ENCODE measurements around the gene PSTK.

Gene PSTK

DNA sequence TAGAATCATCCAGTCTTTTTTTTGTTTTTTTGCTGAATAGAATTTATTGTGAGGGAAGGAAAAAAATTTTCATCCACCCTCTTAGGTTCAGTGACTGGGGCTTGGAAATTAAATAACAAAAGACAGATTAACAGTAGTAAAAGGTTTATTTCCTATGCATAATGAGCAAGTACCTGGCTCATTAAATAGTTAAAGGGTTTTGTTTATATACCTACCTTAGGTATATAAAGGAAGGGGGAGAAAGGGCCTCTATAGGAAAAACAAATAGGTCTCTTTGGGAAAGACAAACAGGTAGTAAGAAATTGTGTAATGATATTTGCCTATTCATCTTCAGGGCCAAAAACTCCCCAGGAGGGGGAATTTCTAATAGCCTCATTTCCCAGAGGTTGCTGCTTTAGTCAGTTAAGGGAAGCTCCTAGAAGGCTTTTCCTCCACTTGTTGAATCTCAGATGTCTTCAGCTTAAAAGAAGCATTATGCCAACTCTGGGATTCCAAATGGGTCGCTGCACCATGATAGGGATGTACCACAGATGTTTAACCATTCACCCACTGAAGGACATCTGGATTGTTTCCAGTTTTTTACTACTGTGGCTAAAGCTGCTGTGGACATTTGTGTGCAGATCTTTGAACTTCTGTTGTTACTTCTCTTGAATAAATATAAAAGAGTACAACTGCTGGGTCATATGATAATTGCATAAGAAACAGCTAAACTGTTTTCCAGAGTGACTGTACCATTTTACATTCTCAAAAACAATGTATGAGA, 39.9 kb downstream of the PSTK start:
- no peak for DNase-seq (ENCODE audit: low read depth)

DNA sequence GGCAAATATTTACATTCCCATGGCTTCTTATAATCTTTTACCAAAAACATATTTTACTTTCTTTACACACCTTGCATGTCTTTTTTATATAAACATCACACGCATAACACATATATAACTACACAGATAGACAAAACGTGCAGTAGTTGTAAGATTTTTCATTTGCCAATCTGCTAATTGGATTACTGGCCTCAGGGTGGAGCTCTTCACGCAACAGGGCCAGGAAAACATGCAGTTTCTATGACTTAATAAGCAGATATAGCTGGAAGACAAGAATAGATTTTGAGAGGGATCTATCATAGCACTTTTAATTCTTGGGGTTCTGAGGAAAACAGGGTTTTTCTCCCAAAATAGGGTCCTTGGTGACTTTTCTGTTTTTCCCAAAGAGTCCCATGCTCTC, 41.3 kb downstream of the PSTK start:
- DNase-seq (ENCODE audit: low read depth) = no peak

DNA sequence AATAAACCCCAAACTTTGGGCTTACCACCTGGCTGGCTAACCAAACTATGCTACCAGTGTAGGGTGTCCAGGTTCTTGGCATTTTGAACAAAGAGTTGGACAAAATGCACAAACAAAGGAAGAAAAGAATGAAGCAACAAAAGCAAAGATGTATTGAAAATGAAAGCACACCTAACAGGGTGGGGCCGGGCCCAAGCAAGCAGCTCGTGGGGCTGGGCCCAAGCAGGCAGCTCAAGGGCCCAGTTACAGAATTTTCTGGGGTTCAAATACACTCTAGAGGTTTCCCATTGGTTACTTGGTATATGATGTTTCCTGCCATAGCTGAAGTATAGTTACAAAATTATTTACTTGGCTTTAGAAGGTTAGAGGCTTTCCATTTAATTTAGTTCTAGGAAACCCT, 44.3 kb downstream of the PSTK start:
- DNase-seq (ENCODE audit: low read depth) = no peak

DNA sequence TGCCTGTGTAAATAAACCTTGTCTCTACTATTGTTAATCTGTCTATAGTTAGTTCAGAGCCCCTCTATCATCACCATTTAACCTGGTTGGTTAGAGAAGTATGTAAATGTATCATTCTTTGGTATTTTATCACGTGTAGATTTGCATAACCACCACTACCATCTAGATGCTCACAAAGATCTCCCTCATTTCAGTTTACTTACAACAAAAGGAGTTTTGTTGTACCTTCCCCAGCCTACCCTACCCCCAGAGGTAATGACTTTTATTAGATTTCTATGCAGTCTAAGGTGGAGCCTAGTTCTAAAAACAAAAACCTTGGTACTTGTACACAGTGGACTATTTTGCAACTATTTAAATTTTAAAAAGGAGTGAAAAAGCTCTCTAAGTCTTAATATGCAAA, 46.1 kb downstream of the PSTK start:
- no peak for DNase-seq (ENCODE audit: low read depth)

DNA sequence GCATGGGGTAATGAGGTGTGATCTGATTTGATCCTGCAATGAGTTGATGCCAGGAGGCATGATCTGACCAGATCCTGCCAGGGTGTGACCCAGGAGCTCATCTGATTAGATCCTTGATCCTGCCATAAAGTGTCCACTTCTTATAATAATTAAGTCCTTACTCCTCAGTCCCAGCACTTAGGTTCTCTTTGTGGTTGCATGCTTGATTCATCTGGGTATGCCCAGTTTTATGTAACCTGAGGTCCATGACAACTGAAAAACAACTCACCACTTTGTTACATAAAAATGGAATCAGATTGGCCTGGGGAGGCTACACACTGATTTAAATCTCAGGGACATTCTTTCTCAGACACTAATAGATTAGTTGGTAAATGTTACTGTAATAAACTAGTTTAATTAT, 47.7 kb downstream of the PSTK start:
- DNase-seq (ENCODE audit: low read depth) = no peak

DNA sequence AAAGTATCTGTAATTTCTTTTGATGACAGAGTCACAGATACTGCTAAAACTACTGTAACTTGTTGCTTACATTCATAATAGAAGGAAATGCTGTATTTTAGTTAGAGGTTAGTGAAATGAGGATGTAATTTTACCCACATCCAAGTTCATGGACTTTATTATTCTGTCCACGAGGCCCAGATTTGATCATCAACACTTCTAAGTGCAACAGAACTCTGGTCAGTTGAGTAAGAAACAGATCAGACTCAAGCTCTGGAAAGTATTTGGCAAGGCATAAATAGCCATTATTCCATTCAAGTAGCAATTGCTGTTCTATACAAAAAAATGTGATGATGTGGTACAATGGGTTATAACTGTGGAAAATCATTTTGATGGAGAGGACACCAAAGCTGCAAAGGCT, 50.9 kb downstream of the PSTK start:
- no peak for DNase-seq (ENCODE audit: low read depth)

DNA sequence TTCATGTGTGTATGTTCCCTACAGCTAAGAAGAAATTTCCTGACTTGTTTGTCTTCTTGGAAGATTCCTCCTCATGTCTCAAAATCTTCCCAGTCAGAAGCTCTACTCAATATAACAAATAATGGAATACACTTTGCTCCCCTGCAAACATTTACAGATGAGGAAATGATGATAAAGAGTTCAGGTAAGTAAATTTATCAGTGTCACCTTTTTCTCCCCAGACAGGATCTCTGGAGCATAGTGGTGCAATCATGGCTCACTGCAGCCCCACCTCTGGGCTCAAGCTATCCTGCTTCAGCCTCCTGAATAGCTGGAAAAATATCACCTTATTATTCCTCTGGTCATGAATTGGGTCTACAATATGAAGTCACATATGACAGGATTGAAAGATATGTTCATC, 54.1 kb downstream of the PSTK start:
- no peak for DNase-seq (ENCODE audit: low read depth)

DNA sequence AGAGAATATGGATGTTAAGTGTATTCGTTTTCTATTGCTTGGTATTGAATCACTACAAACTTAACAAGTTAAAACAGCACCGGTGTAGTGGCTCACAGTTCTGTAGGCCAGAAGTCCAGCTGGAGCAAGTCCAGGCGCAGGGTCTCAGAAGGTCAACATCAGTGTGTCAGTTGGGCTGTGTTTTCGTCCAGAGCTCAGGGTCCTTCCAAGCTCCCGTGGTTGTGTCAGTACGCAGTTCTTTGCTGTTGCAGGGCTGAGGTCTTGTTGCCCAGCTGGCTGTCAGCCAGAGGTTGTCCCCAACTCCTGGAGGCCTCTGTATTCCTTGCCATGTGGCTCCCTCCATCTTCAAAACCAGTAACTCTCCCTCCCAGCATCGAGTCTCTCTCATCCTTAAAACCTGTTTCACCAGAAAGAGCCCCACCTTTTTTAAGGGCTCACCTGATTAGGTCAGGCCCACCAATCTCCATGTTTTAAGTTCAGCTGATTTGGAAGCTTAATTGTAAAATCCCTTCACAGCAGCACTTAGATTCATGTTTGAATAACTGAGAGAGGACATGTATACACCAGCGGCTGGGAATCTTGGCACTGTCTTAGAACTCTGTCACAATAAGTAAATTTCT, 55.4 kb downstream of the PSTK start:
- DNase-seq (ENCODE audit: low read depth) = no peak

DNA sequence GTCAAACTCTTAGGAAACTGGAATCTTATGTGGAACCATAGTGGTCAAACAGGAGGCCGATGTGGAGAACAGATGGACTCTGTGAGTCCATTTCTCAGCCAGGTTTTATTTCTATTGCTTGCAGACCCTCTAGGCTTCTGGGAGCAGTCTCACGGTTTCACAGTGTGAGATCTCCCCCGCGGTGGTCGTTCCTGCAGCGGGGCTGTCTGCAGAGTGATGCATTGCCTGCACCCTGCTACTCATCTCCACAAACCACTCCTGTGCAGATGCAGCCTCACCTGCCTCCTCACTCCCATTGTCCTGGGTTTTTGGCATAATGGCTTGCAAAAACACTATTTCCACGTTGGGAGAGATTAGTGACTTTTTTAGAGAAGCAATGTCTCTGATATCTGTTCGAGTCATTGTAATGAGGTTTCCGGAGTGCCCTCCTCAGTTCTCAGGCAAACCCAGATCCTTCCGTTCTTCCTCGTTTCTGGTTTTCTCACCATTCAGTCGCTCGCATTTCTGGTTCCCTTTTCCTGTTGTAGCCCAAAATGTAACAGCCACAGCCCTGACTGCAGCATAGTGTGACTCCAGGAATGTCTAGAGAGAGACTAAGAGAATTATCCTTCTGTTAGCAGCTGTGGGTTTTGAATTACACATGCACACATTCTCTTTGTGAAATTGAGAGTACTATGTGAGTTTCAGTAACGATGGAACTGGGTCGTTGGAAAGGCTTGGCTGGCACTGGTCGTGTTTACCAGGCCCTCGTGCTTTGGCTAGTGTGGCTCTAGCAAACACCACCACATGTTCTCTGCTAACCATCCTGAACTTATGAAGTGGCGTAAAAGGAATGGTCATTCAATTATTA, 58.8 kb downstream of the PSTK start:
- DNase-seq (ENCODE audit: low read depth) = no peak

DNA sequence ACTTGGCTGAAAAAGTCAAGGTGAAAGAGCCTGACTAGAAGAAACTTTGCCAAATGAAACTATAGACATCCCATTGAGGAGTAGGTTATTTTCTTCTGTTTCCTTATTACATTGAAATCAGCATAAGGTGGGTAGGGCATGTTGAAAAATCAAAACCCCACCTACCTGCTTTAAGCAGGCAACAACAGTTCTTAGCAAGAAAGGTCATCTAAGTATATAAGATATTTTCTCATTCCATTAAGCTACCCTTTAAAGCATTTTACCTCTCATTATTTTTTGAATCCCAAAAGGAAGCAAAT, 59.4 kb downstream of the PSTK start:
- DNase-seq (ENCODE audit: low read depth) = no peak
